Activated CD8-positive, alpha-beta T cell treated with anti-CD3 and anti-CD28 coated beads for 36 hours (primary cell): ENCODE results near the gene GRK6. TPM values are rescaled to one million over a fixed set of nuclear protein-coding genes. Genes with fewer than 3 reads are reported as not detected.
"Not testable (repeated sequence)": the region's sequence is repeated elsewhere in the genome, so short reads cannot be mapped to it uniquely, and the experiment has no call there.

ENCODE experiments used
- ATAC-seq: fragments of 200-7000 bp; cut with Tn5 transposase; one replicate; pipeline ENCODE4 v1.10.0; 2021; ENCODE audit warnings: mild to moderate bottlenecking, moderate library complexity
- CTCF ChIA-PET: fragments of 350-600 bp; sonication (Branson Sonifier 250); formaldehyde crosslinking; loops from one replicate; lab custom pipeline; 2021; ENCODE audit warnings: antibody characterized with exemption; lab: Charles Lee
- POLR2A ChIA-PET: fragments of 350-600 bp; sonication (Branson Sonifier 250); formaldehyde crosslinking; loops from one replicate; lab custom pipeline; 2021; ENCODE audit warnings: antibody characterized with exemption; lab: Charles Lee
- DNase-seq: peaks from one replicate; pipeline ENCODE4 v3.0.0-alpha.2; 2020
- H3K27ac Mint-ChIP-seq: one replicate; pipeline ENCODE4 v1.8.0; 2021; ENCODE audit warnings: mild to moderate bottlenecking, mixed read lengths
- H3K27me3 Mint-ChIP-seq: one replicate; pipeline ENCODE4 v1.8.0; 2021; ENCODE audit warnings: mixed read lengths
- H3K36me3 Mint-ChIP-seq: one replicate; pipeline ENCODE4 v1.8.0; 2021; ENCODE audit warnings: low read depth, mixed read lengths
- H3K4me1 Mint-ChIP-seq: one replicate; pipeline ENCODE4 v1.8.0; 2021; ENCODE audit warnings: low read depth, mixed read lengths
- H3K4me3 Mint-ChIP-seq: one replicate; pipeline ENCODE4 v1.8.0; 2021; ENCODE audit warnings: mild to moderate bottlenecking, moderate library complexity, mixed read lengths
- H3K9me3 Mint-ChIP-seq: one replicate; pipeline ENCODE4 v1.8.0; 2021; ENCODE audit warnings: mixed read lengths
- CTCF ChIP-seq: fragments of 200-600 bp; IDR thresholded peaks from one replicate; pipeline ENCODE4 v1.8.0; 2022; ENCODE audit warnings: antibody characterized with exemption, mild to moderate bottlenecking
- intact Hi-C: fragments of 100-400 bp; cut with micrococcal nuclease; formaldehyde crosslinking; loops from one replicate; pipeline ENCODE4 v1.10.0; 2022
- total RNA-seq, 2 experiments: library from RNA; stranded (reverse); gene quantifications; one replicate each; pipeline ENCODE4 v1.2.3, GENCODE V29; 2021

GRK6 gene
- total RNA-seq, 2 experiments from 2014 or later: 133 to 137 TPM

GRCh38 chr5:177412603-177413233 is 13.8 kb upstream of the GRK6 start:
- no peaks in the 10 kb centered on the region for H3K9me3 Mint-ChIP-seq
- ATAC-seq (peak; percentile 82), DNase-seq (peak; percentile 46)
- H3K4me1 Mint-ChIP-seq: peaks cover 40% of the 10 kb centered on the region
- H3K27me3 Mint-ChIP-seq: no peaks in the 10 kb centered on the region
- ChIA-PET CTCF (interaction anchor here (0.9 to 7.0 kb wide), 3 partner anchors 8 to 103 kb away, joined by 3 to 76 read pairs (median 3); no protein-coding TSS in a partner anchor), POLR2A (interaction anchor here (1.1 to 2.4 kb wide), 8 partner anchors 11 to 43 kb away, joined by 3 to 6 read pairs (median 5); no protein-coding TSS in a partner anchor)
- peak overlapping the region; percentile 70 for H3K27ac Mint-ChIP-seq
- peak overlapping the region; percentile 18 for H3K4me3 Mint-ChIP-seq
- no peaks in the 10 kb centered on the region for H3K36me3 Mint-ChIP-seq
- TF ChIP-seq CTCF: no peak
- intact Hi-C loops: no loop called here

- DNase-seq (no peak), ATAC-seq (no peak)
- Mint-ChIP-seq H3K4me1 (peaks cover 40% of the 10 kb centered on the region), H3K4me3 (no peak overlapping the region), H3K9me3 (no peaks in the 10 kb centered on the region), H3K36me3 (no peaks in the 10 kb centered on the region), H3K27ac (no peak overlapping the region), H3K27me3 (no peaks in the 10 kb centered on the region)
- POLR2A ChIA-PET: interaction anchor here (1.0 to 4.7 kb wide), 3 partner anchors 18 to 50 kb away, joined by 3 to 23 read pairs (median 6); no protein-coding TSS in a partner anchor
- CTCF ChIA-PET: interaction anchor here (0.8 to 7.0 kb wide), 9 partner anchors 10 to 105 kb away, joined by 3 to 76 read pairs (median 4); no protein-coding TSS in a partner anchor
- intact Hi-C loops: no loop called here
- no peak for TF ChIP-seq CTCF
Observed at GRCh38 chr5:177414481-177414880, 12.0 kb upstream of the GRK6 start.

DNA sequence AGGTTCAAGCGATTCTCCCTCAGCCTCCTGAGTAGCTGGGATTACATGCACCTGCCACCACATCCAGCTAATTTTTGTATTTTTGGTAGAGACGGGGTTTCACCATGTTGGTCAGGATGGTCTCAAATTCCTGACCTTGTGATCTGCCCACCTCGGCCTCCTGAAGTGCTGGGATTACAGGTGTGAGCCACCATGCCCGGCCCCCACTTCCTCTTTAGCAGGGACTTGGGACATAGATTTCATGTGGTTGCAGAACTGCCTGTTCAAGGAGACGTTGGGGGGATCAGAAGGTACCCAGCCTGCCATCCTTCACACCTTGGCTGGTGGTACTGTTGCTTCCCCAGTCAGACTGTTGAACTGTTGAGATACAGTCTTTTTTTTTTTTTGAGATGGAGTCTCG is 9.4 kb upstream of the GRK6 start:
- H3K4me3 Mint-ChIP-seq, H3K36me3 Mint-ChIP-seq: not testable (repeated sequence)

DNA sequence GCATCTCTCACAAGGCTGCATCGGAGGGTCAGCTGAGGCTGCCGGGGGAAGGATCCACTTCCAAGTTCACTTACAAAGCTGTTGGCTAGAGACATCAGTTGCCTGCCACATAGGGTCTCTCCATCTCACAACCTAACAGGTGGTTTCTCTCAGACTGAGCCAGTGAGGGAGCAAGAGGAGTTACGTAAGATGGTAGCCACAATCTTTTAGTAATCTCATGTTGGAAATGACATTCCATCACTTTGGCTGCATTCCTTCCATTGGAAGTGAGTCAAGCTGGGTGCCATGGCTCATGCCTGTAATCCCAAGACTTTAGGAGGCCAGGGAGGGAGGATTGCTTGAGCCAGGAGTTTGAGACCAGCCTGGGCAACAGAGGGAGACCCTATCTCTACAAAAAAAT is 7.4 kb upstream of the GRK6 start:
- Mint-ChIP-seq H3K27me3 (no peaks in the 10 kb centered on the region), H3K27ac (no peak overlapping the region), H3K9me3 (no peaks in the 10 kb centered on the region), H3K36me3 (no peaks in the 10 kb centered on the region), H3K4me3 (no peak overlapping the region), H3K4me1 (peaks cover 7% of the 10 kb centered on the region)
- DNase-seq (no peak), ATAC-seq (no peak)
- POLR2A ChIA-PET: interaction anchor here (0.7 to 1.4 kb wide), 2 partner anchors 27 to 83 kb away, joined by 3 to 6 read pairs; partner anchors contain the start of gene PRR7
- CTCF ChIA-PET: interaction anchor here (7.0 kb wide), 1 partner anchor 15 kb away, joined by 76 read pairs; no protein-coding TSS in a partner anchor
- intact Hi-C loops: no loop called here
- TF ChIP-seq CTCF: no peak

More for the DNA sequence above, 9.4 kb upstream of the GRK6 start:
- H3K27me3 Mint-ChIP-seq, DNase-seq, ATAC-seq, intact Hi-C loops, H3K9me3 Mint-ChIP-seq, H3K27ac Mint-ChIP-seq: not testable (repeated sequence)
- POLR2A ChIA-PET: interaction anchor here (0.9 to 4.7 kb wide), 5 partner anchors 9 to 28 kb away, joined by 4 to 23 read pairs (median 5); partner anchors contain the start of gene GRK6
- peaks cover 25% of the 10 kb centered on the region for H3K4me1 Mint-ChIP-seq
- CTCF ChIA-PET: interaction anchor here (1.0 to 7.0 kb wide), 5 partner anchors 9 to 107 kb away, joined by 3 to 76 read pairs (median 3); no protein-coding TSS in a partner anchor

GRCh38 chr5:177420472-177420871 is 6.0 kb upstream of the GRK6 start:
- H3K27ac Mint-ChIP-seq, intact Hi-C loops, DNase-seq, H3K9me3 Mint-ChIP-seq, H3K27me3 Mint-ChIP-seq, H3K36me3 Mint-ChIP-seq, H3K4me3 Mint-ChIP-seq, ATAC-seq: not testable (repeated sequence)
- ChIA-PET CTCF (interaction anchor here (1.0 to 10.5 kb wide), 2 partner anchors 16 to 37 kb away, joined by 3 to 159 read pairs; partner anchors contain the start of genes F12 and PFN3), POLR2A (interaction anchor here (2.4 to 15.2 kb wide), 2 partner anchors 16 to 25 kb away, joined by 5 to 606 read pairs; partner anchors contain the start of gene PRR7)
- peaks cover 13% of the 10 kb centered on the region for H3K4me1 Mint-ChIP-seq
